H1 (cell line): ENCODE measurements around the gene DHRS4L2. TPM values are rescaled to one million over a fixed set of nuclear protein-coding genes. Genes with fewer than 3 reads are reported as not detected.
"Not testable (repeated sequence)": the region's sequence is repeated elsewhere in the genome, so short reads cannot be mapped to it uniquely, and the experiment has no call there.

Source experiments
- CTCF ChIA-PET: fragments of 300-600 bp; sonication (Branson Sonifier 250); formaldehyde crosslinking; loops from one replicate; lab custom pipeline; 2021; ENCODE audit not compliant: partially characterized antibody; lab: Charles Lee
- POLR2A ChIA-PET: fragments of 300-600 bp; sonication (Branson Sonifier 250); formaldehyde crosslinking; loops from one replicate; lab custom pipeline; 2021; ENCODE audit warnings: inconsistent platforms; ENCODE audit not compliant: partially characterized antibody; lab: Charles Lee
- DNase-seq, 2 experiments: peaks; one replicate each; pipeline versions ENCODE4 v3.0.0 to v3.0.0-alpha.2; 2010 to 2022; ENCODE audit warnings: low spot score in 2 of 2, low read depth in 1 of 2, mixed read lengths in 1 of 2
- FAIRE-seq: peaks from 2 replicates; lab custom pipeline; 2011; peaks lifted over from hg19 to GRCh38; lab: Jason Lieb, UNC
- H2AFZ ChIP-seq: 2 replicates; pipeline ENCODE4 v1.8.1; 2012; ENCODE audit warnings: low read length, inconsistent platforms
- H2AK5ac ChIP-seq: 2 replicates; pipeline ENCODE4 v1.6.1; 2013; ENCODE audit warnings: low read depth, low read length
- H2BK120ac ChIP-seq: replicated peaks from 2 replicates; pipeline ENCODE3; 2013; ENCODE audit warnings: low read depth, low read length, inconsistent platforms
- H2BK12ac ChIP-seq: 2 replicates; pipeline ENCODE4 v1.6.1; 2013; ENCODE audit warnings: low read depth, low read length
- H2BK15ac ChIP-seq: 2 replicates; pipeline ENCODE4 v1.6.1; 2013; ENCODE audit warnings: low read length
- H2BK20ac ChIP-seq: 2 replicates; pipeline ENCODE4 v1.6.1; 2013; ENCODE audit warnings: low read length
- H2BK5ac ChIP-seq: 2 replicates; pipeline ENCODE4 v1.6.1; 2013; ENCODE audit warnings: low read depth, low read length
- H3K14ac ChIP-seq: 2 replicates; pipeline ENCODE4 v1.6.1; 2013; ENCODE audit warnings: inconsistent platforms; ENCODE audit not compliant: insufficient read length
- H3K18ac ChIP-seq: 2 replicates; pipeline ENCODE4 v1.6.1; 2013; ENCODE audit warnings: low read length; ENCODE audit errors: extremely low read depth
- H3K23ac ChIP-seq: 2 replicates; pipeline ENCODE4 v1.6.1; 2013; ENCODE audit warnings: inconsistent platforms; ENCODE audit not compliant: insufficient read length
- H3K23me2 ChIP-seq: 2 replicates; pipeline ENCODE4 v1.6.1; 2013; ENCODE audit warnings: low read depth, low read length
- H3K27ac ChIP-seq: 2 replicates; pipeline ENCODE4 v1.6.1; 2011; ENCODE audit warnings: low read depth, low read length, inconsistent platforms
- H3K27me3 ChIP-seq, 4 experiments: replicated peaks in 1 of 4; 1 replicate in 1 of 4; 2 replicates in 3 of 4; pipeline versions ENCODE4 v1.6.1 to v1.8.1; 2011 to 2013; ENCODE audit warnings: low read length in 3 of 4, mild to moderate bottlenecking in 3 of 4, inconsistent platforms in 2 of 4, mixed read lengths in 2 of 4, moderate library complexity in 1 of 4; ENCODE audit not compliant: control insufficient read depth in 3 of 4, insufficient read depth in 3 of 4; ENCODE audit errors: extremely low read depth in 1 of 4
- H3K36me3 ChIP-seq, 4 experiments: 2 replicates each; pipeline versions ENCODE4 v1.6.1 to v1.8.1; 2011 to 2013; ENCODE audit warnings: mild to moderate bottlenecking in 4 of 4, low read length in 3 of 4, moderate library complexity in 2 of 4, control low read depth in 1 of 4, inconsistent platforms in 1 of 4; ENCODE audit not compliant: insufficient read depth in 4 of 4, control insufficient read depth in 2 of 4
- H3K4ac ChIP-seq: replicated peaks from 2 replicates; pipeline ENCODE3; 2013; ENCODE audit warnings: low read length, low read depth, mixed read lengths, inconsistent platforms; ENCODE audit not compliant: insufficient read length
- H3K4me1 ChIP-seq, 4 experiments: replicated peaks in 1 of 4; 1 replicate in 1 of 4; 2 replicates in 3 of 4; pipeline versions ENCODE4 v1.6.1 to v1.8.1; 2011 to 2013; ENCODE audit warnings: low read length in 3 of 4, inconsistent platforms in 2 of 4, mixed read lengths in 1 of 4; ENCODE audit not compliant: insufficient read depth in 4 of 4, control insufficient read depth in 3 of 4
- H3K4me2 ChIP-seq, 2 experiments: 2 replicates each; pipeline versions ENCODE4 v1.6.1 to v1.8.1; 2011 to 2013; ENCODE audit warnings: low read depth in 2 of 2, low read length in 2 of 2, control low read depth in 1 of 2, inconsistent platforms in 1 of 2, mild to moderate bottlenecking in 1 of 2; ENCODE audit not compliant: insufficient read depth in 1 of 2
- H3K4me3 ChIP-seq, 4 experiments: fragments of 200-600, 300-600 bp in 1 of 4; sonication (generic), shearing (Covaris generic), sonication (Bioruptor Twin) in 1 of 4; 2 replicates each; pipeline versions ENCODE4 v1.5.1 to v1.8.1; 2011 to 2016; ENCODE audit warnings: low read length in 4 of 4, low read depth in 3 of 4, control low read depth in 2 of 4, inconsistent platforms in 2 of 4, mild to moderate bottlenecking in 2 of 4, mixed read lengths in 1 of 4, moderate library complexity in 1 of 4; ENCODE audit not compliant: insufficient read depth in 2 of 4; ENCODE audit errors: extremely low read depth in 1 of 4
- H3K56ac ChIP-seq: replicated peaks from 2 replicates; pipeline ENCODE3; 2013; ENCODE audit warnings: low read depth, mild to moderate bottlenecking, mixed read lengths, low read length, inconsistent platforms; ENCODE audit not compliant: insufficient read length
- H3K79me1 ChIP-seq: 2 replicates; pipeline ENCODE4 v1.6.1; 2013; ENCODE audit warnings: low read depth, low read length, control low read depth
- H3K79me2 ChIP-seq, 2 experiments: 2 replicates each; pipeline versions ENCODE4 v1.6.1 to v1.8.1; 2012 to 2013; ENCODE audit warnings: low read length in 2 of 2, mild to moderate bottlenecking in 2 of 2, inconsistent platforms in 1 of 2; ENCODE audit not compliant: insufficient read depth in 2 of 2, control insufficient read depth in 1 of 2
- H3K9ac ChIP-seq, 4 experiments: replicated peaks in 1 of 4; 1 replicate in 1 of 4; 2 replicates in 3 of 4; pipeline versions ENCODE4 v1.6.1 to v1.8.1; 2011 to 2013; ENCODE audit warnings: low read depth in 3 of 4, low read length in 3 of 4, control low read depth in 2 of 4, mild to moderate bottlenecking in 2 of 4, moderate library complexity in 2 of 4, inconsistent platforms in 1 of 4; ENCODE audit errors: extremely low read depth in 1 of 4
- H3K9me3 ChIP-seq, 2 experiments: 2 replicates each; pipeline versions ENCODE4 v1.6.1 to v1.8.1; 2012 to 2013; ENCODE audit warnings: mild to moderate bottlenecking in 2 of 2, moderate library complexity in 2 of 2, control low read depth in 1 of 2, inconsistent platforms in 1 of 2, low read depth in 1 of 2, low read length in 1 of 2, mixed read lengths in 1 of 2; ENCODE audit not compliant: insufficient read depth in 2 of 2
- H4K20me1 ChIP-seq, 2 experiments: replicated peaks in 1 of 2; 2 replicates each; pipeline versions ENCODE3 to v1.8.1; 2011 to 2013; ENCODE audit warnings: inconsistent platforms in 2 of 2, low read length in 2 of 2, mild to moderate bottlenecking in 1 of 2; ENCODE audit not compliant: insufficient read depth in 2 of 2, control insufficient read depth in 1 of 2
- H4K5ac ChIP-seq: 2 replicates; pipeline ENCODE4 v1.6.1; 2013; ENCODE audit warnings: low read length, low read depth, mixed read lengths, inconsistent platforms; ENCODE audit not compliant: insufficient read length
- H4K8ac ChIP-seq: 2 replicates; pipeline ENCODE4 v1.8.0; 2013; ENCODE audit warnings: mild to moderate bottlenecking, moderate library complexity, low read length, inconsistent platforms; ENCODE audit not compliant: insufficient read depth; ENCODE audit errors: extremely low read depth
- H4K91ac ChIP-seq: replicated peaks from 2 replicates; pipeline ENCODE3; 2013; ENCODE audit warnings: low read length, mixed read lengths, inconsistent platforms; ENCODE audit not compliant: insufficient read length
- WGBS, 2 experiments: shearing (Covaris generic) in 1 of 2; methylation state at CpG; one replicate each; pipeline versions ENCODE4 v1.1.6 to v1.1.7; 2013 to 2015; ENCODE audit warnings: low lambda C conversion rate in 2 of 2, mixed read lengths in 2 of 2, inconsistent platforms in 1 of 2, low coverage in 1 of 2, missing lambda C conversion rate in 1 of 2; ENCODE audit not compliant: insufficient replicate concordance in 2 of 2, insufficient coverage in 1 of 2, insufficient read length in 1 of 2; ENCODE audit errors: extremely low coverage in 1 of 2, missing lambda C conversion rate in 1 of 2; 5-methylcytosine and 5-hydroxymethylcytosine counted together
- polyA plus RNA-seq, 7 experiments: library from polyadenylated mRNA; depleted of rRNA in 3 of 7; stranded (reverse) in 5 of 7; unstranded in 2 of 7; fragments of >200 nt in 5 of 7; fragments of 200-250 nt in 2 of 7; gene quantifications; 1 replicate in 5 of 7; 2 replicates in 1 of 7; 4 replicates in 1 of 7; pipeline versions ENCODE4 v1.2.1 to v1.2.3, GENCODE V29; 2011 to 2013; ENCODE audit warnings: missing spikeins in 2 of 7, mixed read lengths in 2 of 7
- total RNA-seq: library from RNA; stranded (reverse); fragmentation: NEBNext Ultra II Directional; extraction: Animal tissue kit (Norgen Biotek cat#: 25700); gene quantifications from 2 replicates; pipeline ENCODE4 v1.2.1, GENCODE V29; 2021

DHRS4L2 gene
- total and polyA plus RNA-seq, 2 of the 8 experiments (the other 6 are each of a cell fraction or from before 2014, with no cell fraction given): 12.3 to 15.4 TPM

- POLR2A ChIA-PET: not testable (repeated sequence)
These were observed 7.3 kb downstream of the DHRS4L2 start for GRCh38 chr14:23996009-23996408.

GRCh38 chr14:23996825-23997224, 8.1 kb downstream of the DHRS4L2 start:
- H2AK5ac ChIP-seq, H3K27me3 ChIP-seq, H2AFZ ChIP-seq, H3K27ac ChIP-seq, H3K4ac ChIP-seq, H3K4me2 ChIP-seq, H3K4me1 ChIP-seq, POLR2A ChIA-PET, FAIRE-seq, H4K91ac ChIP-seq, DNase-seq, H2BK20ac ChIP-seq, H2BK5ac ChIP-seq, H3K36me3 ChIP-seq, H4K8ac ChIP-seq, H3K9ac ChIP-seq, H3K23me2 ChIP-seq, H3K18ac ChIP-seq, H2BK12ac ChIP-seq, H3K79me1 ChIP-seq, H4K20me1 ChIP-seq, H3K79me2 ChIP-seq, CTCF ChIA-PET, H3K23ac ChIP-seq, H3K56ac ChIP-seq, H2BK120ac ChIP-seq, H2BK15ac ChIP-seq, H4K5ac ChIP-seq, H3K9me3 ChIP-seq, H3K14ac ChIP-seq, H3K4me3 ChIP-seq: not testable (repeated sequence)
- WGBS, 2 experiments: 88% methylated on average over 1 of the region's 2 CpGs; no CpG with 5 or more reads in 1 of the 2 experiments

More at GRCh38 chr14:23996009-23996408, 7.3 kb downstream of the DHRS4L2 start:
- H3K4me2 ChIP-seq, H3K79me1 ChIP-seq, H2AFZ ChIP-seq, H4K5ac ChIP-seq, H3K4me3 ChIP-seq, DNase-seq, H2BK12ac ChIP-seq, CTCF ChIA-PET, H4K91ac ChIP-seq, H3K27ac ChIP-seq, H3K27me3 ChIP-seq, H2BK120ac ChIP-seq, H2BK5ac ChIP-seq, H3K23me2 ChIP-seq, H2AK5ac ChIP-seq, H3K56ac ChIP-seq, H3K14ac ChIP-seq, H4K20me1 ChIP-seq, H2BK20ac ChIP-seq, H4K8ac ChIP-seq, H3K23ac ChIP-seq, FAIRE-seq, H3K9ac ChIP-seq, H3K9me3 ChIP-seq, H2BK15ac ChIP-seq, H3K4ac ChIP-seq, H3K18ac ChIP-seq, H3K4me1 ChIP-seq, H3K36me3 ChIP-seq, H3K79me2 ChIP-seq: not testable (repeated sequence)
